ENCODE measurements around the gene ALDOC.
A peak's percentile ranks its signal among the peaks of the same experiment; 100 is the strongest.

Gene ALDOC

GRCh38 chr17:28576758-28577465 is at the start of gene ALDOC:
Gene ALDOC, minus strand, starts transcription at chr17:28576895. Its CDS starts 1,363 bp downstream, at chr17:28575532.
- peak; percentile 96 for DNase-seq (ENCODE audit: low spot score)
- TF ChIP-seq CTCF (IDR thresholded peaks at IDR 0.05; ENCODE audit: extremely low read depth, missing control alignments): no peak

- no peak for DNase-seq (ENCODE audit: low spot score)
- TF ChIP-seq CTCF (IDR thresholded peaks at IDR 0.05; ENCODE audit: extremely low read depth, missing control alignments): no peak
Observed at GRCh38 chr17:28624148-28624547, 47.5 kb upstream of the ALDOC start.

GRCh38 chr17:28623696-28624095 is 47.0 kb upstream of the ALDOC start:
- no peak for TF ChIP-seq CTCF (IDR thresholded peaks at IDR 0.05; ENCODE audit: extremely low read depth, missing control alignments)

GRCh38 chr17:28622186-28622585 is 45.5 kb upstream of the ALDOC start:
- TF ChIP-seq CTCF (IDR thresholded peaks at IDR 0.05; ENCODE audit: extremely low read depth, missing control alignments): no peak
- no peak for DNase-seq (ENCODE audit: low spot score)

More at GRCh38 chr17:28623696-28624095, 47.0 kb upstream of the ALDOC start:
- no peak for DNase-seq (ENCODE audit: low spot score)

GRCh38 chr17:28620010-28620409 is 43.3 kb upstream of the ALDOC start:
- DNase-seq (ENCODE audit: low spot score): no peak
- no peak for TF ChIP-seq CTCF (IDR thresholded peaks at IDR 0.05; ENCODE audit: extremely low read depth, missing control alignments)

GRCh38 chr17:28618464-28618863 is 41.8 kb upstream of the ALDOC start:
- no peak for TF ChIP-seq CTCF (IDR thresholded peaks at IDR 0.05; ENCODE audit: extremely low read depth, missing control alignments)
- DNase-seq (ENCODE audit: low spot score): no peak

- TF ChIP-seq CTCF (IDR thresholded peaks at IDR 0.05; ENCODE audit: extremely low read depth, missing control alignments): no peak
- no peak for DNase-seq (ENCODE audit: low spot score)
Observed at GRCh38 chr17:28616281-28616680, 39.6 kb upstream of the ALDOC start.

Measured in GM20000 (cell line).